Caco-2 (cell line): ENCODE measurements around the gene EPHB1. TPM values are rescaled to one million over a fixed set of nuclear protein-coding genes. Genes with fewer than 3 reads are reported as not detected.

Experiments used
- BruUV-seq: library from RNA; stranded (reverse); fragments of 400-500 nt; replicated peaks from 2 replicates; lab custom pipeline; 2021; lab: Mats Ljungman, UMichigan
- CTCF ChIA-PET: fragments of 300-600 bp; sonication (Branson Sonifier 250); formaldehyde crosslinking; loops from one replicate; lab custom pipeline; 2022; ENCODE audit warnings: antibody characterized with exemption; lab: Charles Lee
- POLR2A ChIA-PET: fragments of 300-600 bp; sonication (Branson Sonifier 250); formaldehyde crosslinking; loops from one replicate; lab custom pipeline; 2022; ENCODE audit warnings: antibody characterized with exemption; lab: Charles Lee
- DNase-seq, 2 experiments: peaks; one replicate each; pipeline versions ENCODE4 v3.0.0 to v3.0.0-alpha.2; 2020 to 2022
- H3K27me3 ChIP-seq: replicated peaks from 2 replicates; pipeline ENCODE4 v1.6.0; 2011; ENCODE audit warnings: low read length; ENCODE audit not compliant: control insufficient read depth, insufficient read depth
- H3K36me3 ChIP-seq: 2 replicates; pipeline ENCODE4 v1.5.1; 2011; ENCODE audit warnings: low read length; ENCODE audit not compliant: control insufficient read depth, insufficient read depth
- H3K4me1 ChIP-seq: fragments of 250-450 bp; sonication (Bioruptor Pico); 2 replicates; pipeline ENCODE4 v1.5.1; 2020; ENCODE audit warnings: mild to moderate bottlenecking
- H3K4me3 ChIP-seq: 2 replicates; pipeline ENCODE4 v1.5.1; 2011; ENCODE audit warnings: low read depth, mild to moderate bottlenecking, control low read depth, low read length
- H3K9me3 ChIP-seq: fragments of 250-450 bp; sonication (Bioruptor Pico); 2 replicates; pipeline ENCODE4 v1.5.1; 2020; ENCODE audit warnings: mild to moderate bottlenecking, moderate library complexity
- H3K27ac Mint-ChIP-seq: one replicate; pipeline ENCODE4 v1.8.0; 2022; ENCODE audit warnings: mixed read lengths; ENCODE audit not compliant: unreplicated experiment
- H3K27me3 Mint-ChIP-seq: one replicate; pipeline ENCODE4 v1.8.0; 2022; ENCODE audit warnings: mixed read lengths; ENCODE audit not compliant: insufficient read depth, unreplicated experiment
- H3K36me3 Mint-ChIP-seq: one replicate; pipeline ENCODE4 v1.8.0; 2022; ENCODE audit warnings: mild to moderate bottlenecking, mixed read lengths; ENCODE audit not compliant: insufficient read depth, unreplicated experiment
- H3K4me1 Mint-ChIP-seq: one replicate; pipeline ENCODE4 v1.8.0; 2022; ENCODE audit warnings: low read depth, mixed read lengths; ENCODE audit not compliant: unreplicated experiment
- H3K4me3 Mint-ChIP-seq: one replicate; pipeline ENCODE4 v1.8.0; 2022; ENCODE audit warnings: mild to moderate bottlenecking, moderate library complexity, mixed read lengths; ENCODE audit not compliant: unreplicated experiment
- H3K9me3 Mint-ChIP-seq: one replicate; pipeline ENCODE4 v1.8.0; 2022; ENCODE audit warnings: mixed read lengths; ENCODE audit not compliant: unreplicated experiment
- intact Hi-C: fragments of 100-400 bp; cut with micrococcal nuclease; formaldehyde crosslinking; loops from one replicate; pipeline ENCODE4 v1.10.0; 2022; ENCODE audit not compliant: unreplicated experiment
- total RNA-seq: library from RNA; stranded (reverse); gene quantifications from 2 replicates; pipeline ENCODE4 v1.2.3, GENCODE V29; 2022
- TF ChIP-seq, protein P1 (sequence below), 2 experiments: fragments of 200-600 bp in 1 of 2; IDR thresholded peaks; 1 replicate in 1 of 2; 2 replicates in 1 of 2; pipeline versions ENCODE4 v1.5.1 to v1.8.0; 2011 to 2022; ENCODE audit warnings: antibody characterized with exemption in 1 of 2, control low read depth in 1 of 2, inconsistent platforms in 1 of 2, low read depth in 1 of 2, low read length in 1 of 2, mild to moderate bottlenecking in 1 of 2, moderate library complexity in 1 of 2; ENCODE audit not compliant: insufficient read depth in 1 of 2, severe bottlenecking in 1 of 2, unreplicated experiment in 1 of 2

EPHB1 gene
- total RNA-seq, 1 experiment from 2014 or later: 2.3 TPM

DNA sequence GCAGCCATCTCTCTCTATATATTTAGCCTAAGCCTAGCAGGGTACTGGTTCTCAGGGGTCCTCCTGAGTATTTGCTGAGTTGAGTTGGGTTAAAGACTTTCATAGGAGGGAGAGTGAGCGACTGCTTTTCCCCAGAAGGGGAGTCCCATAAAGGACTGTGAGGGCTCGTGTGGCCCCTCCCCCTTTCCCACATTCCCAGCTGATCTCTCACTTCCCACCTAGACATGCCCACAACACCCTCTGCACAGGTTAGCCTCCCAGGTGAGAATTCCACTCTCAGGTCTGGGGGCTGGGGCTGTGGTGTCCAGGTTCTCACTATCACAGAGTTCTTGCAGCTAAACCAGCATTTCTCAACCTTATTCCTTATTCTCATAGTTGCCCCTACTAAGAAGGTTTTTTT, 15.8 kb downstream of the EPHB1 start:
- H3K4me1 ChIP-seq: no peaks in the 10 kb centered on the region
- H3K4me3 ChIP-seq: no peak overlapping the region
- Mint-ChIP-seq H3K4me1 (no peaks in the 10 kb centered on the region), H3K9me3 (no peaks in the 10 kb centered on the region), H3K4me3 (no peak overlapping the region), H3K27me3 (peaks cover 6% of the 10 kb centered on the region), H3K27ac (no peak overlapping the region), H3K36me3 (peaks cover 6% of the 10 kb centered on the region)
- H3K9me3 ChIP-seq: no peaks in the 10 kb centered on the region
- intact Hi-C loops: no loop called here
- ChIA-PET POLR2A (no interaction called here), CTCF (interaction anchor here (0.7 kb wide), 1 partner anchor 921 kb away, joined by 4 read pairs; no protein-coding TSS in a partner anchor)
- TF ChIP-seq, protein P1, sequence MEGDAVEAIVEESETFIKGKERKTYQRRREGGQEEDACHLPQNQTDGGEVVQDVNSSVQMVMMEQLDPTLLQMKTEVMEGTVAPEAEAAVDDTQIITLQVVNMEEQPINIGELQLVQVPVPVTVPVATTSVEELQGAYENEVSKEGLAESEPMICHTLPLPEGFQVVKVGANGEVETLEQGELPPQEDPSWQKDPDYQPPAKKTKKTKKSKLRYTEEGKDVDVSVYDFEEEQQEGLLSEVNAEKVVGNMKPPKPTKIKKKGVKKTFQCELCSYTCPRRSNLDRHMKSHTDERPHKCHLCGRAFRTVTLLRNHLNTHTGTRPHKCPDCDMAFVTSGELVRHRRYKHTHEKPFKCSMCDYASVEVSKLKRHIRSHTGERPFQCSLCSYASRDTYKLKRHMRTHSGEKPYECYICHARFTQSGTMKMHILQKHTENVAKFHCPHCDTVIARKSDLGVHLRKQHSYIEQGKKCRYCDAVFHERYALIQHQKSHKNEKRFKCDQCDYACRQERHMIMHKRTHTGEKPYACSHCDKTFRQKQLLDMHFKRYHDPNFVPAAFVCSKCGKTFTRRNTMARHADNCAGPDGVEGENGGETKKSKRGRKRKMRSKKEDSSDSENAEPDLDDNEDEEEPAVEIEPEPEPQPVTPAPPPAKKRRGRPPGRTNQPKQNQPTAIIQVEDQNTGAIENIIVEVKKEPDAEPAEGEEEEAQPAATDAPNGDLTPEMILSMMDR (IDR thresholded peaks at IDR 0.05; ENCODE audit: insufficient read depth in 1 of 2, low read depth in 1 of 2, low read length in 1 of 2, severe bottlenecking in 1 of 2, unreplicated experiment in 1 of 2): no peak
- H3K36me3 ChIP-seq: no peaks in the 10 kb centered on the region
- H3K27me3 ChIP-seq: no peaks in the 10 kb centered on the region
- DNase-seq: no peak
- BruUV-seq: no TSS peak

DNA sequence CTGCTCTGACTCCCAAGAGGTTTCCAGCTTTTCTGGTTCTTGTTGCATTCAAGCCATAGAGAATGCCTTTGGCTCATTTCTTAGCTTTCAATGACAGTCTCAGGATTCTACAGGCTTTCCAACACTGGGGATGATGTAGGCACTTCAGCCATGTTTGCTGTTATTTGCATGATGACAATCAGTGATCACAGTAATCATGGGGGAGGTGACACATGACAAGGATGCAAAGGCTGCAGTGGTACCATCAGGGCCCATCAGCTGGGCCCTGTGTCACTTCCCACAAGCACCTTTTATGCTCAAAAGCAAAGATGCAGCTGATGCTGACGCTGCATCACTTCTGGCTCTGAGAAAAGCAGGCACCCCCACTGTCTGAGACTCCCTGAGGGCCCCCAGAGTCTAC, 18.6 kb downstream of the EPHB1 start:
- no peak for DNase-seq
- Histone ChIP-seq H3K9me3 (no peaks in the 10 kb centered on the region), H3K27me3 (no peaks in the 10 kb centered on the region), H3K4me1 (no peaks in the 10 kb centered on the region), H3K4me3 (no peak overlapping the region), H3K36me3 (no peaks in the 10 kb centered on the region)
- Mint-ChIP-seq H3K4me3 (no peak overlapping the region), H3K27ac (no peak overlapping the region), H3K27me3 (peaks cover 12% of the 10 kb centered on the region), H3K36me3 (peaks cover 1% of the 10 kb centered on the region), H3K4me1 (no peaks in the 10 kb centered on the region), H3K9me3 (no peaks in the 10 kb centered on the region)
- POLR2A ChIA-PET: no interaction called here
- intact Hi-C loops: no loop called here
- CTCF ChIA-PET: no interaction called here
- TF ChIP-seq, protein P1 (IDR thresholded peaks at IDR 0.05; ENCODE audit: insufficient read depth in 1 of 2, low read depth in 1 of 2, low read length in 1 of 2, severe bottlenecking in 1 of 2, unreplicated experiment in 1 of 2): no peak
- BruUV-seq: no TSS peak

DNA sequence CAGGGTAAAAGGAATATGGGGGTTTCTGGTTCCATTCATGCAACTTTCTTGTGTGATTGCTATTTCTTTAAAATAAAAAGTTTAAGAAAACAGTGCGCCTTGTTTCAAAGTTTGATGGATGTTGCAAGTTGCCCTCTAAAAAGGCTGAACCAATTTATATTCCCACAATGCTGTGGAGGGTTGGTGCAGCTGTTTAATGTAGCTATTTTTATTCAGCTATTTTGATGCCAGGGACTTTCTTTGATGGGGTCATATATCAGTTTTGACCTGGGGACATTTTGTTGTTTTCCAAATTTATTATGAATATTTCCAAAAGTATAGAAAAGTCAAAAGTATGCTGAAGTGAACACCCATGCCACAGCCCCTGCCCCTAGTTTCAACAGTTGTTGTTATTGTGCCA, 20.5 kb downstream of the EPHB1 start:
- Mint-ChIP-seq H3K27ac (no peak overlapping the region), H3K4me3 (no peak overlapping the region), H3K27me3 (peaks cover 19% of the 10 kb centered on the region), H3K9me3 (no peaks in the 10 kb centered on the region), H3K36me3 (no peaks in the 10 kb centered on the region), H3K4me1 (no peaks in the 10 kb centered on the region)
- BruUV-seq: no TSS peak
- intact Hi-C loops: no loop called here
- ChIA-PET POLR2A (no interaction called here), CTCF (no interaction called here)
- Histone ChIP-seq H3K4me1 (no peaks in the 10 kb centered on the region), H3K36me3 (no peaks in the 10 kb centered on the region), H3K27me3 (no peaks in the 10 kb centered on the region), H3K9me3 (no peaks in the 10 kb centered on the region), H3K4me3 (no peak overlapping the region)
- DNase-seq: no peak
- TF ChIP-seq, protein P1 (IDR thresholded peaks at IDR 0.05; ENCODE audit: insufficient read depth in 1 of 2, low read depth in 1 of 2, low read length in 1 of 2, severe bottlenecking in 1 of 2, unreplicated experiment in 1 of 2): no peak
